ENCODE measurements around the gene SPRED1. TPM values are rescaled to one million over a fixed set of nuclear protein-coding genes. Genes with fewer than 3 reads are reported as not detected.

SPRED1 gene
- under 1 TPM; 0.10 to 0.13 TPM for total RNA-seq

GRCh38 chr15:38252481-38253350 is at the start of gene SPRED1:
SPRED1 (plus strand) TSS chr15:38252836; CDS start chr15:38253186, 350 bp downstream.
- no peaks in the 10 kb centered on the region for H3K36me3 Mint-ChIP-seq (ENCODE audit: low read depth)
- DNase-seq, result no peak
- H3K9me3 Mint-ChIP-seq, result no peaks in the 10 kb centered on the region
- peaks cover 25% of the 10 kb centered on the region for H3K4me1 Mint-ChIP-seq
- ChIA-PET POLR2A (interaction anchor here (1.6 kb wide), 1 partner anchor 10 kb away, joined by 4 read pairs; no protein-coding TSS in a partner anchor), CTCF (interaction anchor here (1.1 kb wide), 1 partner anchor 257 kb away, joined by 3 read pairs; no protein-coding TSS in a partner anchor)
- H3K4me3 Mint-ChIP-seq, result peak within 1 kb of the TSS; percentile 72
- H3K27ac Mint-ChIP-seq, result no peak within 1 kb of the TSS
- peaks cover 68% of the 10 kb centered on the region for H3K27me3 Mint-ChIP-seq

- H3K4me1 Mint-ChIP-seq, result no peaks in the 10 kb centered on the region
- peaks cover 17% of the 10 kb centered on the region for H3K27me3 Mint-ChIP-seq
- ChIA-PET CTCF (interaction anchor here (0.7 kb wide), 1 partner anchor 31 kb away, joined by 3 read pairs; no protein-coding TSS in a partner anchor), POLR2A (no interaction called here)
- DNase-seq, result no peak
- no peaks in the 10 kb centered on the region for H3K9me3 Mint-ChIP-seq
- no peak overlapping the region for H3K4me3 Mint-ChIP-seq
- no peaks in the 10 kb centered on the region for H3K36me3 Mint-ChIP-seq (ENCODE audit: low read depth)
- no peak overlapping the region for H3K27ac Mint-ChIP-seq
These were observed 46.9 kb upstream of the SPRED1 start for GRCh38 chr15:38205526-38206272.

GRCh38 chr15:38207621-38208020 is 45.0 kb upstream of the SPRED1 start:
- H3K36me3 Mint-ChIP-seq (ENCODE audit: low read depth), result no peaks in the 10 kb centered on the region
- H3K4me3 Mint-ChIP-seq, result no peak overlapping the region
- no peak for DNase-seq
- no peaks in the 10 kb centered on the region for H3K4me1 Mint-ChIP-seq
- CTCF ChIA-PET, result no interaction called here
- H3K27me3 Mint-ChIP-seq, result peaks cover 27% of the 10 kb centered on the region
- POLR2A ChIA-PET, result interaction anchor here (1.2 kb wide), 1 partner anchor 10 kb away, joined by 3 read pairs; no protein-coding TSS in a partner anchor
- H3K27ac Mint-ChIP-seq, result no peak overlapping the region
- no peaks in the 10 kb centered on the region for H3K9me3 Mint-ChIP-seq

- ChIA-PET POLR2A (interaction anchor here (1.2 kb wide), 1 partner anchor 10 kb away, joined by 3 read pairs; no protein-coding TSS in a partner anchor), CTCF (no interaction called here)
- Mint-ChIP-seq H3K27ac (no peak overlapping the region), H3K9me3 (no peaks in the 10 kb centered on the region), H3K4me3 (no peak overlapping the region), H3K27me3 (peaks cover 29% of the 10 kb centered on the region), H3K36me3 (ENCODE audit: low read depth) (no peaks in the 10 kb centered on the region), H3K4me1 (no peaks in the 10 kb centered on the region)
- DNase-seq, result no peak
These were observed 44.4 kb upstream of the SPRED1 start for GRCh38 chr15:38208206-38208605.

- Mint-ChIP-seq H3K27me3 (peaks cover 31% of the 10 kb centered on the region), H3K9me3 (no peaks in the 10 kb centered on the region), H3K36me3 (ENCODE audit: low read depth) (no peaks in the 10 kb centered on the region), H3K27ac (no peak overlapping the region), H3K4me1 (no peaks in the 10 kb centered on the region), H3K4me3 (no peak overlapping the region)
- DNase-seq, result no peak
- POLR2A ChIA-PET, result interaction anchor here (1.2 kb wide), 1 partner anchor 9 kb away, joined by 3 read pairs; no protein-coding TSS in a partner anchor
- CTCF ChIA-PET, result no interaction called here
These were observed 43.9 kb upstream of the SPRED1 start for GRCh38 chr15:38208779-38209178.

- no peaks in the 10 kb centered on the region for H3K36me3 Mint-ChIP-seq (ENCODE audit: low read depth)
- no peaks in the 10 kb centered on the region for H3K4me1 Mint-ChIP-seq
- no peak overlapping the region for H3K27ac Mint-ChIP-seq
- no peak overlapping the region for H3K4me3 Mint-ChIP-seq
- H3K9me3 Mint-ChIP-seq, result no peaks in the 10 kb centered on the region
- ChIA-PET CTCF (interaction anchor here (1.6 kb wide), 1 partner anchor 144 kb away, joined by 3 read pairs; no protein-coding TSS in a partner anchor), POLR2A (no interaction called here)
- no peak for DNase-seq
- peaks cover 31% of the 10 kb centered on the region for H3K27me3 Mint-ChIP-seq
These were observed 41.4 kb upstream of the SPRED1 start for GRCh38 chr15:38211249-38211648.

- Mint-ChIP-seq H3K27me3 (peaks cover 32% of the 10 kb centered on the region), H3K4me1 (no peaks in the 10 kb centered on the region), H3K4me3 (no peak overlapping the region), H3K36me3 (ENCODE audit: low read depth) (no peaks in the 10 kb centered on the region), H3K27ac (no peak overlapping the region), H3K9me3 (no peaks in the 10 kb centered on the region)
- ChIA-PET POLR2A (no interaction called here), CTCF (interaction anchor here (1.6 kb wide), 1 partner anchor 143 kb away, joined by 3 read pairs; no protein-coding TSS in a partner anchor)
- no peak for DNase-seq
These were observed 40.8 kb upstream of the SPRED1 start for GRCh38 chr15:38211811-38212210.

GRCh38 chr15:38212729-38213351 is 39.8 kb upstream of the SPRED1 start:
- Mint-ChIP-seq H3K4me3 (no peak overlapping the region), H3K4me1 (peaks cover 4% of the 10 kb centered on the region), H3K9me3 (no peaks in the 10 kb centered on the region), H3K36me3 (ENCODE audit: low read depth) (no peaks in the 10 kb centered on the region), H3K27ac (no peak overlapping the region), H3K27me3 (peaks cover 25% of the 10 kb centered on the region)
- no peak for DNase-seq
- POLR2A ChIA-PET, result no interaction called here
- CTCF ChIA-PET, result interaction anchor here (1.6 kb wide), 1 partner anchor 142 kb away, joined by 3 read pairs; no protein-coding TSS in a partner anchor

- no peak for DNase-seq
- Mint-ChIP-seq H3K27me3 (peaks cover 25% of the 10 kb centered on the region), H3K27ac (no peak overlapping the region), H3K4me3 (no peak overlapping the region), H3K9me3 (no peaks in the 10 kb centered on the region), H3K36me3 (ENCODE audit: low read depth) (no peaks in the 10 kb centered on the region), H3K4me1 (peaks cover 4% of the 10 kb centered on the region)
- ChIA-PET POLR2A (no interaction called here), CTCF (no interaction called here)
These were observed 39.3 kb upstream of the SPRED1 start for GRCh38 chr15:38213356-38213755.

GRCh38 chr15:38215707-38216106 is 36.9 kb upstream of the SPRED1 start:
- DNase-seq, result no peak
- H3K4me3 Mint-ChIP-seq, result no peak overlapping the region
- no peaks in the 10 kb centered on the region for H3K9me3 Mint-ChIP-seq
- CTCF ChIA-PET, result no interaction called here
- peaks cover 28% of the 10 kb centered on the region for H3K27me3 Mint-ChIP-seq
- POLR2A ChIA-PET, result no interaction called here
- H3K27ac Mint-ChIP-seq, result no peak overlapping the region
- no peaks in the 10 kb centered on the region for H3K36me3 Mint-ChIP-seq (ENCODE audit: low read depth)
- peaks cover 4% of the 10 kb centered on the region for H3K4me1 Mint-ChIP-seq

- ChIA-PET POLR2A (no interaction called here), CTCF (no interaction called here)
- H3K27ac Mint-ChIP-seq, result no peak overlapping the region
- no peaks in the 10 kb centered on the region for H3K9me3 Mint-ChIP-seq
- no peaks in the 10 kb centered on the region for H3K36me3 Mint-ChIP-seq (ENCODE audit: low read depth)
- peaks cover 4% of the 10 kb centered on the region for H3K4me1 Mint-ChIP-seq
- peaks cover 20% of the 10 kb centered on the region for H3K27me3 Mint-ChIP-seq
- no peak overlapping the region for H3K4me3 Mint-ChIP-seq
- no peak for DNase-seq
These were observed 35.9 kb upstream of the SPRED1 start for GRCh38 chr15:38216763-38217162.

- Mint-ChIP-seq H3K9me3 (no peaks in the 10 kb centered on the region), H3K27me3 (peaks cover 20% of the 10 kb centered on the region), H3K36me3 (ENCODE audit: low read depth) (no peaks in the 10 kb centered on the region), H3K4me1 (peaks cover 4% of the 10 kb centered on the region), H3K27ac (no peak overlapping the region), H3K4me3 (no peak overlapping the region)
- CTCF ChIA-PET, result no interaction called here
- DNase-seq, result no peak
- POLR2A ChIA-PET, result interaction anchor here (1.3 kb wide), 1 partner anchor 9 kb away, joined by 3 read pairs; no protein-coding TSS in a partner anchor
These were observed 35.4 kb upstream of the SPRED1 start for GRCh38 chr15:38217191-38217595.

Data from activated CD4-positive, alpha-beta memory T cell treated with anti-CD3 and anti-CD28 coated beads, Interleukin-2, amount 10 ng/mL, durations not matched to agents 7 days and 5 days (primary cell).